GM12892 (cell line): ENCODE measurements around the gene LAMB3.

Source experiments
- POLR2A ChIP-seq: IDR thresholded peaks from 2 replicates; pipeline ENCODE4 v1.6.1; 2011; ENCODE audit warnings: low read depth, low read length, control low read depth
- POLR2AphosphoS5 ChIP-seq: IDR thresholded peaks from 2 replicates; pipeline ENCODE4 v1.6.1; 2011; ENCODE audit warnings: low read depth, low read length, control low read depth
- TAF1 ChIP-seq: IDR thresholded peaks from 2 replicates; pipeline ENCODE4 v1.6.1; 2011; ENCODE audit warnings: low read depth, mild to moderate bottlenecking, control low read depth, low read length, borderline replicate concordance

GRCh38 chr1:209617755-209618154 lies 34.5 kb downstream of the LAMB3 start:
- TF ChIP-seq POLR2AphosphoS5 (no peak), POLR2A (no peak), TAF1 (no peak)
